Esophagus (tissue), 2 donors: ENCODE measurements around the gene DDX55. TPM values are rescaled to one million over a fixed set of nuclear protein-coding genes. Genes with fewer than 3 reads are reported as not detected.
"Not testable (repeated sequence)": the region's sequence is repeated elsewhere in the genome, so short reads cannot be mapped to it uniquely, and the experiment has no call there.

Source experiments
- H3K27ac ChIP-seq, 2 donors: one replicate each; pipeline ENCODE4 v1.5.1; 2013; ENCODE audit warnings: low read depth in 2 of 2, mild to moderate bottlenecking in 2 of 2, inconsistent platforms in 1 of 2, low read length in 1 of 2, moderate library complexity in 1 of 2
- H3K27me3 ChIP-seq, 2 donors: one replicate each; pipeline ENCODE4 v1.6.1; 2013; ENCODE audit warnings: low read length in 2 of 2, control low read depth in 1 of 2, mild to moderate bottlenecking in 1 of 2; ENCODE audit not compliant: insufficient read depth in 2 of 2, control insufficient read depth in 1 of 2
- H3K36me3 ChIP-seq, 2 donors: one replicate each; pipeline ENCODE4 v1.6.1; 2013; ENCODE audit warnings: low read length in 1 of 2; ENCODE audit not compliant: control insufficient read depth in 2 of 2, insufficient read depth in 2 of 2
- H3K4me1 ChIP-seq, 2 donors: one replicate each; pipeline ENCODE4 v1.6.1; 2013; ENCODE audit warnings: low read length in 1 of 2; ENCODE audit not compliant: control insufficient read depth in 2 of 2, insufficient read depth in 2 of 2
- H3K4me3 ChIP-seq, 2 donors: one replicate each; pipeline ENCODE4 v1.5.1; 2013; ENCODE audit warnings: low read length in 2 of 2, mild to moderate bottlenecking in 2 of 2, low read depth in 1 of 2, moderate library complexity in 1 of 2
- H3K9me3 ChIP-seq, 2 donors: one replicate each; pipeline ENCODE4 v1.6.1; 2013; ENCODE audit warnings: mild to moderate bottlenecking in 2 of 2, low read depth in 1 of 2, low read length in 1 of 2, moderate library complexity in 1 of 2; ENCODE audit not compliant: control insufficient read depth in 2 of 2, insufficient read depth in 1 of 2
- WGBS, 2 donors: extraction: QIAGEN DNeasy Blood & Tissue Kit; methylation state at CpG; one replicate each; pipeline ENCODE4 v1.1.7; 2013; 5-methylcytosine and 5-hydroxymethylcytosine counted together
- polyA plus RNA-seq, 2 donors: library from polyadenylated mRNA; stranded (reverse); fragments of 200-250 nt; gene quantifications; one replicate each; pipeline ENCODE4 v1.2.3, GENCODE V29; 2013
- donor health status: healthy with polysubstance abuse.
- donor health status: Bipolar disorder and iron deficiency.

DDX55 gene, protein sequence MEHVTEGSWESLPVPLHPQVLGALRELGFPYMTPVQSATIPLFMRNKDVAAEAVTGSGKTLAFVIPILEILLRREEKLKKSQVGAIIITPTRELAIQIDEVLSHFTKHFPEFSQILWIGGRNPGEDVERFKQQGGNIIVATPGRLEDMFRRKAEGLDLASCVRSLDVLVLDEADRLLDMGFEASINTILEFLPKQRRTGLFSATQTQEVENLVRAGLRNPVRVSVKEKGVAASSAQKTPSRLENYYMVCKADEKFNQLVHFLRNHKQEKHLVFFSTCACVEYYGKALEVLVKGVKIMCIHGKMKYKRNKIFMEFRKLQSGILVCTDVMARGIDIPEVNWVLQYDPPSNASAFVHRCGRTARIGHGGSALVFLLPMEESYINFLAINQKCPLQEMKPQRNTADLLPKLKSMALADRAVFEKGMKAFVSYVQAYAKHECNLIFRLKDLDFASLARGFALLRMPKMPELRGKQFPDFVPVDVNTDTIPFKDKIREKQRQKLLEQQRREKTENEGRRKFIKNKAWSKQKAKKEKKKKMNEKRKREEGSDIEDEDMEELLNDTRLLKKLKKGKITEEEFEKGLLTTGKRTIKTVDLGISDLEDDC
- polyA plus RNA-seq: 10 to 100 TPM; 10.3 to 15.5 TPM

DNA sequence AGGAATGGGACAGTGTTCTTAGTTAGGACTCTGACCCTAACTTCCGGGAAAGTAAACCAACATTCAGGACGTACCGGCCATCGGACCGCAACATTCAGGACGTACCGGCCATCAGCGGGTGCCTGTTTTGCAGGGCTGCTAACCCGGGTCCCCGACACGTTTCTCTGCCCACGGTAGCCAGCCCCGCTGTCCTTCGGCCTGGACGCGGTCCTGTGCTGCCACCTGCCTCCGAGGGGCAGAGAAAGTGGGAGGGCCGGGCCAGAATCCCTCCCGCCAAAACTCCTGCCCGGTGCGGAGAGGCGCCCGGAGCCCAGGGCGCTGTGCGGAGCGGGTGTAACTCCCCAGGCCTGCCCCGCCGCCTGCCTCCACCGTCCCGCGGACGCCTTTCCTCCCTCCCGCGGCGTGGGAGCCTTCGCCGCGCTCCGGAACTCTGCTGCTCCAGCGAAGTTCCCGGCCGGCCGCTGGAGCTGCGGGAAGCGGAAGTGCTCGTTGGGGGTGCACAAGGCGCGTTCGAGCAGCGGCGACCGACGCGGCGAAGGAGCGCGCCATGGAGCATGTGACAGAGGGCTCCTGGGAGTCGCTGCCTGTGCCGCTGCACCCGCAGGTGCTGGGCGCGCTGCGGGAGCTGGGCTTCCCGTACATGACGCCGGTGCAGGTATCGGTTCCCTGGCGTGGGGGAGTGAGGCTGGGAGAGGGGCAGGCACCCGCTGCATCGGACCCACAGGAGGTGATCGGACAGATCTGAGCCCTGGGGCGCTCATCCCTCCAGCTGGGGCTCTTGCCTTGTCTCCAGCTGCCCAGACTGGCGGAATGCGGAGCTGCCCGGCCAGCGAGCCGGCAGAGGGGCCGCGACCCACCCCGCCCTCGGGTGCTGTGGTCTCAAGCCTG is at the start of gene DDX55:
Gene DDX55 (plus strand): TSS at position 498 of the 888 bp plus-strand sequence. CDS start 50 bp downstream, at position 548.
- H3K4me1 ChIP-seq: peaks cover 0 to 4% of the 10 kb centered on the region in 2 donors
- WGBS, 2 donors: 0% methylated on average over 78 to 81 of the region's 81 CpGs
- H3K27me3 ChIP-seq: no peaks in the 10 kb centered on the region
- H3K27ac ChIP-seq: peak within 1 kb of the TSS; percentile 82 to 89
- peaks cover 3 to 9% of the 10 kb centered on the region in 2 donors for H3K36me3 ChIP-seq
- H3K9me3 ChIP-seq: no peaks in the 10 kb centered on the region
- H3K4me3 ChIP-seq: peak within 1 kb of the TSS; percentile 93 to 100

DNA sequence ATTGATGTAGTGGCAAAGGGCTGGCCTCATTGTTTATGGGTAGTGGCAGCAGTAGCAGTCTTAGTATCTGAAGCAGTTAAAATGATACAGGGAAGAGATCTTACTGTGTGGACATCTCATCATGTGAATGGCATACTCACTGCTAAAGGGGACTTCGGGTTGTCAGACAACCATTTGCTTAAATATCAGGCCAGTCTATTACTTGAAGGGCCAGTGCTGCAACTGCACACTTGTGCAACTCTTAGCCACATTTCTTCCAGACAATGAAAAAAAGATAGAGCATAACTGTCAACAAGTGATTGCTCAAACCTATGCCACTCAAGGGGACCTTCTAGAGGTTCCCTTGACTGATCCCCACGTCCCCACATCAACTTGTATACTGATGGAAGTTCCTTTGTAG is 47.8 kb upstream of the DDX55 start:
- not testable (repeated sequence) for H3K4me3 ChIP-seq, H3K27me3 ChIP-seq, H3K4me1 ChIP-seq, H3K36me3 ChIP-seq, H3K27ac ChIP-seq, H3K9me3 ChIP-seq
- 53 to 69% methylated on average over 2 of the region's 2 CpGs for WGBS, 2 donors

DNA sequence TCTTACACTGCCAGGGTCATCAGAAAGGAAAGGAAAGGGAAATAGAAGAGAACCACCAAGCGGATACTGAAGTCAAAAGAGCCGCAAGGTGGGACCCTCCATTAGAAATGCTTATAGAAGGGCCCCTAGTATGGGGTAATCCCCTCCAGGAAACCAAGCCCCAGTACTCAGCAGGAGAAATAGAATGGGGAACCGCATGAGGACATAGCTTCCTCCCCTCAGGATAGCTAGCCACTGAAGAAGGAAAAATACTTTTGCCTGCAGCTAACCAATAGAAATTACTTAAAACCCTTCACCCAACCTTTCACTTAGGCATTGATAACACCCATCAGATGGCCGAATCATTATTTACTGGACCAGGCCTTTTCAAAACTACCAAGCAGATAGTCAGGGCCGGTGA is 47.1 kb upstream of the DDX55 start:
- H3K27me3 ChIP-seq, H3K4me1 ChIP-seq, H3K4me3 ChIP-seq, H3K9me3 ChIP-seq, H3K27ac ChIP-seq, H3K36me3 ChIP-seq: not testable (repeated sequence)
- WGBS, 2 donors: 85 to 87% methylated on average over 5 of the region's 5 CpGs

GRCh38 chr12:123558487-123558886 is 43.4 kb upstream of the DDX55 start:
- not testable (repeated sequence) for H3K4me3 ChIP-seq, H3K4me1 ChIP-seq, H3K36me3 ChIP-seq, H3K9me3 ChIP-seq, H3K27ac ChIP-seq, H3K27me3 ChIP-seq
- WGBS, 2 donors: 94 to 95% methylated on average over 14 of the region's 14 CpGs

DNA sequence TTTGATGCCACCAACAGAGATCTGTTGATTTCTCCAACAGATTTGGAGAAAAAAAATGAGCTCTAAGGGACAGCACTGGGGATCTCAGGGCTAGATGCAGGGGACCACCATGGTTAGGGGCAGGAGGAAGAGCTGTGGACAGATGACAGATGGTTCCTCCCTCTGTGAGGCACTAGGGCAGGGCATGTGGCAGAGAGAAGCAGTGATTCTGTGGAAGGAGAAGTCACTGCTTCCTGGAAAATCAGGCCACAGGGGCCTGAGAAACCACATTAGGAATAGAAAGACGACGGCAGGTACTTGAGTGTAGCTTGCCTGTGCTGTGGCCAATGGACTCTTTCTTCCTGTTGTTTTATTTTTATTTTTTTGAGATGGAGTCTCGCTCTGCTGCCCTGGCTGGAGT is 42.4 kb upstream of the DDX55 start:
- H3K36me3 ChIP-seq: no peaks in the 10 kb centered on the region
- no peak overlapping the region for H3K27ac ChIP-seq
- 69 to 74% methylated on average over 3 of the region's 3 CpGs for WGBS, 2 donors
- H3K27me3 ChIP-seq: no peaks in the 10 kb centered on the region
- H3K4me3 ChIP-seq: no peak overlapping the region
- no peaks in the 10 kb centered on the region for H3K9me3 ChIP-seq
- H3K4me1 ChIP-seq: no peaks in the 10 kb centered on the region

- Histone ChIP-seq H3K4me3 (no peak overlapping the region), H3K9me3 (no peaks in the 10 kb centered on the region), H3K27ac (no peak overlapping the region), H3K4me1 (no peaks in the 10 kb centered on the region), H3K27me3 (no peaks in the 10 kb centered on the region), H3K36me3 (no peaks in the 10 kb centered on the region)
- WGBS, 2 donors: 35% methylated on average over 4 of the region's 4 CpGs
Measured at GRCh38 chr12:123571343-123571813, 30.5 kb upstream of the DDX55 start.

DNA sequence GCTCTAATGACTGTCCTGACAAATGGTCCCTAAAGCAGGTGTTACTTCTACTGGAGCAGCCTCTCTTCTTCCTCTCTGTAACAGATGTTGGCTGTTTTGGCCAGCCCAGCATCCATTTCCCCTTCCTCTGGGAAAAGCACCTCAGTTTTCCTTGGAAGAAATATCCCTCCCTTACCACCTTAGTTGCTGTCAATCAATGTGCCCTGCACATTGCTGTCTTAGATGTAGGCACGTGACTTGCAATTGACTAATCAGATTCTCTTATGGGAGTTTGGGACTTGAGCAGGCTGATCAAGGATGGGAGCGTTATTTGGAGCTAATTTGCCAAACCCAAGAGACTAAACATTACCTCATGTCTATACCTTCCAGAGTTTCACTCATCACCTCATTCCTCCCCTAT is 29.5 kb upstream of the DDX55 start:
- 57 to 67% methylated on average over 2 of the region's 2 CpGs for WGBS, 2 donors
- H3K27me3 ChIP-seq: no peaks in the 10 kb centered on the region
- H3K4me3 ChIP-seq: no peak overlapping the region
- H3K27ac ChIP-seq: no peak overlapping the region
- no peaks in the 10 kb centered on the region for H3K4me1 ChIP-seq
- no peaks in the 10 kb centered on the region for H3K9me3 ChIP-seq
- H3K36me3 ChIP-seq: no peaks in the 10 kb centered on the region

DNA sequence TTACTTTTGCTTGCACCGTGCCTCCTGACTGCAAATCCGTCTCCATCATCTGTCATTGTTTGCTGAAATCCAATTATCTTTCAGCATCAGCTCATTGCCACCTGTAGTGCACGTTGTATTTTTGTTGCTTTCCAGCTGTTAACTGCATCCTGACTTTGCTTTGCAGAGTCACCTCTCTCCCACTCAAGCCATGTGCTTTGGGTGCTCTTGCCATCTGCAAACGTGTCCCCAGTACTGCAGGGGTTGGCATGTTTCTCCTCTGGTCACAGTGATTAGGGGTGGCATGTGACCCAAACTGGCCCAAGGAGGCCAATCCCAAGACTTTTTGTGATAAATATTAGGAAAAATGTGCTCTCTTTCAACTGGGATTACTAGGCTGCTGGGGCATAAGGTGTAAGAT is 28.0 kb upstream of the DDX55 start:
- no peak overlapping the region for H3K4me3 ChIP-seq
- no peaks in the 10 kb centered on the region for H3K27me3 ChIP-seq
- H3K27ac ChIP-seq: no peak overlapping the region
- H3K4me1 ChIP-seq: no peaks in the 10 kb centered on the region
- H3K9me3 ChIP-seq: no peaks in the 10 kb centered on the region
- no peaks in the 10 kb centered on the region for H3K36me3 ChIP-seq
- WGBS, 2 donors: 22 to 28% methylated on average over 4 of the region's 4 CpGs

GRCh38 chr12:123576611-123577010 is 25.3 kb upstream of the DDX55 start:
- Histone ChIP-seq H3K27ac (no peak overlapping the region), H3K4me3 (no peak overlapping the region), H3K4me1 (no peaks in the 10 kb centered on the region), H3K36me3 (no peaks in the 10 kb centered on the region), H3K27me3 (no peaks in the 10 kb centered on the region), H3K9me3 (no peaks in the 10 kb centered on the region)
- WGBS, 2 donors: 73 to 85% methylated on average over 1 of the region's 1 CpG
